ENCODE measurements around the gene RNF32. TPM values are rescaled to one million over a fixed set of nuclear protein-coding genes. Genes with fewer than 3 reads are reported as not detected.

The RNF32 gene
- total RNA-seq, 1 experiment from 2014 or later: 2.2 TPM

DNA sequence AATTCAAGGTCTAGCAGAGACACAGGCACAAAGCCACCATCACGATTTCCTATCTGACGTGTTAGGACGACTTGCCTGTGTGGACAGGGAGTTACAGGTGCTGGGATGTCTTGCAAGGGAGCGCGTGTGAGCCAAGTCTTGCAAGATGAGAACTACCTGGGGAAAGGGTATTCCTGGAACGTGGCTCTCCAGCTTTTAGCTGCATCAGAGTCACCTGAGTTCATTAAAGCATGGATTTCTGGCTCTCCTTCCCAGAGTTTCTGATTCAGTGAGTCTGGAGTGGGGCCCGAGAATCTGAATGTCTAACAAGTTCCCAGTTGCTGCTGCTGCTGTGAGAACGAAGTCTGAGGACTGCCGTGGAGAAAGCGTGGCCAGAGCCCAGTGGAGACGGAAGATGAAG lies 30.0 kb upstream of the RNF32 start:
- POLR2A ChIA-PET (ENCODE audit: unreplicated experiment): no interaction called here
- peaks cover 77% of the 10 kb centered on the region for H3K27me3 ChIP-seq (ENCODE audit: insufficient read depth, low read depth)
- no peaks in the 10 kb centered on the region for H3F3A ChIP-seq (ENCODE audit: insufficient read depth, low read depth)
- H3K4me2 ChIP-seq: no peak overlapping the region
- DNase-seq: no peak
- H2AFZ ChIP-seq: no peak overlapping the region
- no peak overlapping the region for H3K4me3 ChIP-seq
- no peaks in the 10 kb centered on the region for H3K4me1 ChIP-seq (replicated peaks; ENCODE audit: insufficient read depth)
- no peak overlapping the region for H3K27ac ChIP-seq
- BruUV-seq (replicated peaks): no TSS peak
- intact Hi-C loops (cut with micrococcal nuclease; ENCODE audit: unreplicated experiment): no loop called here
- H3K36me3 ChIP-seq (ENCODE audit: low read depth): no peaks in the 10 kb centered on the region
- no peaks in the 10 kb centered on the region for H3K9me3 ChIP-seq (ENCODE audit: insufficient read depth, low read depth)
- H3K79me2 ChIP-seq (ENCODE audit: low read depth): no peaks in the 10 kb centered on the region
- TF ChIP-seq, protein P1, sequence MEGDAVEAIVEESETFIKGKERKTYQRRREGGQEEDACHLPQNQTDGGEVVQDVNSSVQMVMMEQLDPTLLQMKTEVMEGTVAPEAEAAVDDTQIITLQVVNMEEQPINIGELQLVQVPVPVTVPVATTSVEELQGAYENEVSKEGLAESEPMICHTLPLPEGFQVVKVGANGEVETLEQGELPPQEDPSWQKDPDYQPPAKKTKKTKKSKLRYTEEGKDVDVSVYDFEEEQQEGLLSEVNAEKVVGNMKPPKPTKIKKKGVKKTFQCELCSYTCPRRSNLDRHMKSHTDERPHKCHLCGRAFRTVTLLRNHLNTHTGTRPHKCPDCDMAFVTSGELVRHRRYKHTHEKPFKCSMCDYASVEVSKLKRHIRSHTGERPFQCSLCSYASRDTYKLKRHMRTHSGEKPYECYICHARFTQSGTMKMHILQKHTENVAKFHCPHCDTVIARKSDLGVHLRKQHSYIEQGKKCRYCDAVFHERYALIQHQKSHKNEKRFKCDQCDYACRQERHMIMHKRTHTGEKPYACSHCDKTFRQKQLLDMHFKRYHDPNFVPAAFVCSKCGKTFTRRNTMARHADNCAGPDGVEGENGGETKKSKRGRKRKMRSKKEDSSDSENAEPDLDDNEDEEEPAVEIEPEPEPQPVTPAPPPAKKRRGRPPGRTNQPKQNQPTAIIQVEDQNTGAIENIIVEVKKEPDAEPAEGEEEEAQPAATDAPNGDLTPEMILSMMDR (conservative IDR thresholded peaks at IDR 0.05): no peak
- no peak for TF ChIP-seq EZH2 (IDR thresholded peaks at IDR 0.05; ENCODE audit: low read depth)
- no peaks in the 10 kb centered on the region for H3K9me2 ChIP-seq (ENCODE audit: insufficient read depth)
- H4K20me1 ChIP-seq (ENCODE audit: insufficient read depth): no peaks in the 10 kb centered on the region
- CTCF ChIA-PET: interaction anchor here (0.7 kb wide), 1 partner anchor 142 kb away, joined by 3 read pairs; no protein-coding TSS in a partner anchor

DNA sequence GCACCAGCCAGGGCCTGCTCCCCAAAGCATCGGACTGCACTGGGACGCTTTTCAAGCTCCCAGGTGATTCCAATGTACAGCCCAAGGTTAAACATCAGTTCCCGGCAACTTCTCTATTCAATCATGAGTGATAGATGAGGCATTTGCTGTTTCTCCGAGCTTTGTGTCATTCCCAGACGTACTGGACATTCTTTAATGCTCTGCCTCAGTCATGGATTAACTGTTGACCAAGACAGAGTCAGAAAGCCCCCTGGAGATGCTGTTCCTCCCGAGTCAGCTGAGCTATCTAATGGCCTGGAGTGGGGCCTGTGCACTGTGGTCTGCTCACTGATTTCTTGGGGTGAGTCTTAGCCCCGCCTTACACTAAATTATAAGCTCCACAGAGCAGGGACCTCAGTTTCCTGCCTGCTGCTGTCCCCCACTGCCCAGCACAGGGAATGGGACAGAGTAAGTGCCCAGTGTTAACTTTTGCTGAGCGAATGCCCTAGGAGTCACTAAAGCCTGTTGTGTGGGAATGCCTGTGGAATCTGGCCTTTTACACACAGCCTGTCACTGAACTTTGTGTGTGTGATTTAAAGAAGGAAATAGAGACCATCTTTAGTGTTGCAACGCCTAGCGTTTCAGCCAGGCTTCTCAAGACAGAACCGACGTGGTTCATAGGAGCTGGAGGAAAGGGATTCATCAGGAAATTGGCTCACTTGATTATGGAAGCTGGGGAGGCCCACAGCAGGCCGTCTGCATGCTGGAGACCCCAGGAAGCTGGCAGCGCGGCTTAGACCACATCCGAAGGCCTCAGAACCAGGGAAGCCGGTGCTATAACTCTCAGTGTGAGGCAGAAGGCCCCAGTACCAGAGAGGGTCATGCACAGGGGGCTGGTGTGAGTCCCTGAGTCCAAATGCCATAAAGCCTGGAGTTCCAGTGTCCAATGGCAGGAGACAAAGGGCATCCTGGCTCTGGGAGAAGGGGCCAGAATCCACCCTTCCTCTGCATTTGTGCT lies 29.3 kb upstream of the RNF32 start:
- no peak overlapping the region for H2AFZ ChIP-seq
- DNase-seq: no peak
- intact Hi-C loops (cut with micrococcal nuclease; ENCODE audit: unreplicated experiment): no loop called here
- no peak overlapping the region for H3K4me3 ChIP-seq
- no peaks in the 10 kb centered on the region for H4K20me1 ChIP-seq (ENCODE audit: insufficient read depth)
- H3K4me2 ChIP-seq: no peak overlapping the region
- BruUV-seq (replicated peaks): no TSS peak
- no peaks in the 10 kb centered on the region for H3K9me3 ChIP-seq (ENCODE audit: insufficient read depth, low read depth)
- no peaks in the 10 kb centered on the region for H3K4me1 ChIP-seq (replicated peaks; ENCODE audit: insufficient read depth)
- no peaks in the 10 kb centered on the region for H3K9me2 ChIP-seq (ENCODE audit: insufficient read depth)
- no peaks in the 10 kb centered on the region for H3K36me3 ChIP-seq (ENCODE audit: low read depth)
- peaks cover 74% of the 10 kb centered on the region for H3K27me3 ChIP-seq (ENCODE audit: insufficient read depth, low read depth)
- no peaks in the 10 kb centered on the region for H3K79me2 ChIP-seq (ENCODE audit: low read depth)
- POLR2A ChIA-PET (ENCODE audit: unreplicated experiment): no interaction called here
- H3F3A ChIP-seq (ENCODE audit: insufficient read depth, low read depth): no peaks in the 10 kb centered on the region
- CTCF ChIA-PET: interaction anchor here (0.7 kb wide), 1 partner anchor 141 kb away, joined by 3 read pairs; no protein-coding TSS in a partner anchor
- no peak for TF ChIP-seq EZH2 (IDR thresholded peaks at IDR 0.05; ENCODE audit: low read depth)
- TF ChIP-seq, protein P1 (conservative IDR thresholded peaks at IDR 0.05): no peak
- H3K27ac ChIP-seq: no peak overlapping the region

DNA sequence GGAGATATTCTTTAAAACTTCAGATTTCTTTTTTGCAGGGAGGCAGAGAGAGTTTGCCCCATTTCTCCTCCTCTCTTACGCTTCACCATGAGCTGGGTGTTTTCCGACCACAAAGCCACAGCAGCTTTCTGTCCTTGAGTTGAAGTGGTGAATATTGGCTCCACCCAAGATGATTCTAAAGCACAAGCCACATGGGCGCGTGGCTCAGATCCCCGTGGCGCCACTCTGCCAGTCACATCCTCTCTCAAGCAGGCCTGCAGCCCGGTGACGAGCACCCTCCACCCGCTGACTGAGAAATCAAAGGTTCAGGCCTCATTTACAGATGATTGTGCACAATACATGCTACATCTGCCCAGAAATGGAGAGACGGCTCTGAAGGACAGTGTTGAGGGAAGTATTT lies 27.6 kb upstream of the RNF32 start:
- Histone ChIP-seq H2AFZ (no peak overlapping the region), H3K9me3 (ENCODE audit: insufficient read depth, low read depth) (no peaks in the 10 kb centered on the region), H3K9me2 (ENCODE audit: insufficient read depth) (no peaks in the 10 kb centered on the region), H3F3A (ENCODE audit: insufficient read depth, low read depth) (no peaks in the 10 kb centered on the region), H3K4me3 (no peak overlapping the region), H3K4me2 (no peak overlapping the region), H3K36me3 (ENCODE audit: low read depth) (no peaks in the 10 kb centered on the region), H3K27ac (no peak overlapping the region), H4K20me1 (ENCODE audit: insufficient read depth) (no peaks in the 10 kb centered on the region), H3K4me1 (replicated peaks; ENCODE audit: insufficient read depth) (no peaks in the 10 kb centered on the region), H3K27me3 (ENCODE audit: insufficient read depth, low read depth) (peaks cover 79% of the 10 kb centered on the region), H3K79me2 (ENCODE audit: low read depth) (no peaks in the 10 kb centered on the region)
- ChIA-PET POLR2A (ENCODE audit: unreplicated experiment) (no interaction called here), CTCF (no interaction called here)
- TF ChIP-seq EZH2 (IDR thresholded peaks at IDR 0.05; ENCODE audit: low read depth): no peak
- TF ChIP-seq, protein P1 (conservative IDR thresholded peaks at IDR 0.05): no peak
- intact Hi-C loops (cut with micrococcal nuclease; ENCODE audit: unreplicated experiment): no loop called here
- BruUV-seq (replicated peaks): no TSS peak
- no peak for DNase-seq

Data from PC-9 (cell line).